PFSK-1 (cell line): Measurements from ENCODE around the gene BCAS3.

Experiments
- POLR2AphosphoS5 ChIP-seq: IDR thresholded peaks from 2 replicates; pipeline ENCODE4 v1.6.1; 2012; ENCODE audit warnings: low read depth, mild to moderate bottlenecking, control low read depth, low read length, moderate library complexity
- REST ChIP-seq, 2 experiments: IDR thresholded peaks; 2 replicates each; pipeline versions ENCODE4 v1.6.1 to v1.8.0; 2011 to 2012; ENCODE audit warnings: low read depth in 2 of 2, low read length in 2 of 2, control low read depth in 1 of 2, inconsistent platforms in 1 of 2, mild to moderate bottlenecking in 1 of 2, moderate library complexity in 1 of 2; ENCODE audit not compliant: insufficient read depth in 1 of 2
- SIN3A ChIP-seq: IDR thresholded peaks from 2 replicates; pipeline ENCODE4 v1.6.1; 2012; ENCODE audit warnings: mild to moderate bottlenecking, low read length, moderate library complexity, borderline replicate concordance; ENCODE audit not compliant: insufficient read depth

DNA sequence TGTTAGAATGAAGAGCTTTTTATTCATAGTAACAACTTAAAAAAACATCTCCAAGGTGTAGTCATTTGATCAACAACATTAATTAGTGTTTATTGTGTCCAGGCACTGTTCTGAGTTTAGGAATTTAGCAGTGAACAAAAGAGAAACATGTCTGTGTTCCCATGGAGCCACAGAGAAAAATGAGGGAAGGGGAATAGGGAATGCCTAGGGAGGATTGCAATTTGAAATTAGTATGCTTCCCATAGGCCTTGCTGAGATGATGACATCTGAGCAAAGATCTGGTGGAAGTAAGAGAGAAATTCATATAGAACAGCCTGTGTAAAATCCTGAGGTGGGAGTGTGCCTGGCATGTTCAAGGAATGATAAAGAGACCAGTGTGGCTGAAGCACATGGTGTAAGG, 318.0 kb downstream of the BCAS3 start:
- no peak for TF ChIP-seq REST (IDR thresholded peaks at IDR 0.05; ENCODE audit: insufficient read depth in 1 of 2, low read depth in 2 of 2, low read length in 2 of 2)
- no peak for TF ChIP-seq POLR2AphosphoS5
- no peak for TF ChIP-seq SIN3A
